Heart left ventricle (tissue), 13 donors: ENCODE results near the gene RNF121.

Source experiments
- CTCF ChIP-seq, 12 donors: fragments of 200-600 bp; sonication (generic) in 4 of 12; IDR thresholded peaks; one replicate each; pipeline versions ENCODE4 v1.5.0 to v1.8.0; 2018 to 2022; ENCODE audit warnings: antibody characterized with exemption in 12 of 12, mild to moderate bottlenecking in 5 of 12
- POLR2A ChIP-seq, 2 donors: fragments of 450-650 bp; IDR thresholded peaks; one replicate each; pipeline ENCODE4 v1.6.1; 2017; ENCODE audit warnings: antibody characterized with exemption in 2 of 2, mild to moderate bottlenecking in 2 of 2, moderate library complexity in 2 of 2
- donor health status: ischemic (EF 13 %, LVEDD 7.1; RV severe dilation, severe dysfunction).
- donor health status: DM: no; HTN: yes; CAD: no.
- donor health status: DM: no; HTN: no; CAD: no.
- donor health status: ischemic (EF 25% LVEDD 6.9; RV normal size, moderate dysfunction).
- donor health status: ischemic (EF 25% LVEDD 5.7; RV mildly dilated, moderate dysfunction).
- donor health status: ischemic (EF 35%, LVEDD 5.7; RV mildly dilated, moderate dysfunction).
- donor health status: nonischemic (EF 11% LVEDD 7.7; RV severe dilation, severe dysfunction).
- donor health status: DM: yes; HTN: yes; CAD: no.
- donor health status: PGD.
- donor health status: ischemic (EF 29% LVEDD 5.4; RV normal size, mild dysfunction).
- donor health status: nonischemic (EF 23%, LVEDD 6.1; RV moderate dilation, normal function).

- no peak for TF ChIP-seq CTCF (IDR thresholded peaks at IDR 0.05)
- no peak for TF ChIP-seq POLR2A (IDR thresholded peaks at IDR 0.05)
Observed at GRCh38 chr11:72006309-72007088, 77.7 kb downstream of the RNF121 start.
